ACC112 (cell line): Measurements from ENCODE around the gene IL10RB.
"Not testable (repeated sequence)": the region's sequence is repeated elsewhere in the genome, so short reads cannot be mapped to it uniquely, and the experiment has no call there.

Source experiments
- H2AFZ ChIP-seq: fragments of 200-600 bp; sonication (generic); one replicate; pipeline ENCODE4 v1.6.0; 2017; ENCODE audit warnings: antibody characterized with exemption, low read length; ENCODE audit not compliant: unreplicated experiment
- H3K27ac ChIP-seq: fragments of 200-600 bp; sonication (generic); 2 replicates; pipeline ENCODE4 v1.5.1; 2014; ENCODE audit warnings: low read depth, mild to moderate bottlenecking, antibody characterized with exemption, low read length, moderate library complexity
- H3K27me3 ChIP-seq: fragments of 200-600 bp; sonication (generic); 2 replicates; pipeline ENCODE4 v1.6.1; 2014; ENCODE audit warnings: mild to moderate bottlenecking, antibody characterized with exemption, low read length, moderate library complexity, mixed read lengths; ENCODE audit not compliant: insufficient read depth
- H3K36me3 ChIP-seq: fragments of 200-600 bp; sonication (generic); 2 replicates; pipeline ENCODE4 v1.6.1; 2016; ENCODE audit warnings: mild to moderate bottlenecking, antibody characterized with exemption, low read length, moderate library complexity, mixed read lengths; ENCODE audit not compliant: insufficient read depth
- H3K4me1 ChIP-seq: fragments of 200-600 bp; sonication (generic); one replicate; pipeline ENCODE4 v1.6.1; 2016; ENCODE audit warnings: low read length, mixed read lengths; ENCODE audit not compliant: insufficient read depth, unreplicated experiment, control insufficient read depth
- H3K4me3 ChIP-seq: fragments of 200-600 bp; sonication (generic); 2 replicates; pipeline ENCODE4 v1.5.1; 2014; ENCODE audit warnings: mild to moderate bottlenecking, low read depth, low read length
- H3K79me2 ChIP-seq: fragments of 200-600 bp; sonication (generic); one replicate; pipeline ENCODE4 v1.6.0; 2016; ENCODE audit warnings: low read length; ENCODE audit not compliant: control insufficient read depth, unreplicated experiment, insufficient read depth

The IL10RB gene

DNA sequence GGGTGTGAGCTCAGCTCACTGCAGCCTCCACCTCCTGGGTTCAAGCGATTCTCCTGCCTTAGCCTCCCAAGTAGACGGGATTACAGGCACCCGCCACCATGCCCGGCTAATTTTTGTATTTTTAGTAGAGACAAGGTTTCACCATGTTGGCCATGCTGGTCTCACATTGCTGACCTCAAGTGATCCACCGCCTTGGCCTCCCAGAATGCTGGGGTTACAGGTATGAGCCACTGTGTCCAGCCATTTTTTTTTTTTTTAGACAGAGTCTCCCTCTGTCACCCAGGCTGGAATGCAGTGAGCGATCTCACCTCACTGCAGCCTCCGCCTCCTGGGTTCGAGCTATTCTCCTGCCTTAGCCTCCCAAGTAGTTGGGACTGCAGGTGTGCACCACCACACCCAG, 23.3 kb upstream of the IL10RB start:
- H2AFZ ChIP-seq, H3K4me1 ChIP-seq, H3K27ac ChIP-seq, H3K4me3 ChIP-seq, H3K79me2 ChIP-seq, H3K27me3 ChIP-seq: not testable (repeated sequence)
- H3K36me3 ChIP-seq = peaks cover 22% of the 10 kb centered on the region; the same call in 1 of the 2 replicates

DNA sequence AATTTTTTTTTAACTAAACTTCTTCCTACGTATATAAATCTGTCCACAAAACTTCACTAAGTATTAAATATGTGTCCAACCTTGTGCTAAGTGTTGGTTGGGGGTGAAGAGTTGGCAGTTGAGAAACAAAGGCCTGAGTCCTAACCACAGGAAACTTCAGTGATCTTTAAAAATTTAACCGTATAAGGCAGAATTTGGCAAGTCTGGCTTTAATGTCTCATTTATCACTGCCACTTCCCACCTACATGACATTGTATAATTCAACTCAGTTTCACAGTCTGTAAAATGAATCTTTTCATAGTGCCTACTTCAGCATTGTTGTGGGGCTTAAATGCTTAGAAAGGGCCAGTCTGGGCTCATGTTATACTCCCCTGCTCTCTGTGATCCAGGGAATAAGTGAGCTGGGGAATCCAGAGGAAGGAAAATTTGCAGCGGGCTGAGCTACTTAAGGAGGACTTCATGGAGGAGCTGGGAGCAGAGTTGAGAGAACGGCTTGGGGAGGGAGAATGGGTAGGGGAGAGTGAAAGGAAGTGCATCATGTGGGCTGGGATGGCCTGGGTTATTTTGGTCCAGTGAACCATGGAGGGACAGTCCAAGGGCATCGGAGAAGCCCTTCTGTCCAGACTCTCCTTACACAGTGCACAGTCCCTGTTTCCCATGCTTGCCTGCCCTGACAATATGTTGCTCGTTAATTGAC, 21.9 kb upstream of the IL10RB start:
- Histone ChIP-seq H3K27ac (no peak overlapping the region), H3K27me3 (no peaks in the 10 kb centered on the region), H3K4me3 (no peak overlapping the region), H3K4me1 (no peaks in the 10 kb centered on the region), H3K79me2 (peaks cover 4% of the 10 kb centered on the region), H2AFZ (no peak overlapping the region), H3K36me3 (peaks cover 27% of the 10 kb centered on the region)

DNA sequence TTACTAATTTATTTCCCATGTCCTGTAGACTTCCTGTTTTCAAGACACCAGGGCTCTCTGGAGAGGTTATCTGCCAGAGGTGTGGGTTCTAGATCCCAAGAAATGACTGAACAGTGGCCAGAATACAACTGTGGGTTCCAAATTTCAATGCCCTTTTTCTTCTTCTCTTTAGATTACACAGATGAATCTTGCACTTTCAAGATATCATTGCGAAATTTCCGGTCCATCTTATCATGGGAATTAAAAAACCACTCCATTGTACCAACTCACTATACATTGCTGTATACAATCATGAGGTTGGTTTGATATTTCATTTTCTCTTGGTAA, 21.4 kb upstream of the IL10RB start:
- Histone ChIP-seq H3K4me1 (no peaks in the 10 kb centered on the region), H3K27ac (no peak overlapping the region), H2AFZ (no peak overlapping the region), H3K27me3 (no peaks in the 10 kb centered on the region), H3K36me3 (peaks cover 27% of the 10 kb centered on the region), H3K4me3 (no peak overlapping the region), H3K79me2 (peaks cover 2% of the 10 kb centered on the region)

DNA sequence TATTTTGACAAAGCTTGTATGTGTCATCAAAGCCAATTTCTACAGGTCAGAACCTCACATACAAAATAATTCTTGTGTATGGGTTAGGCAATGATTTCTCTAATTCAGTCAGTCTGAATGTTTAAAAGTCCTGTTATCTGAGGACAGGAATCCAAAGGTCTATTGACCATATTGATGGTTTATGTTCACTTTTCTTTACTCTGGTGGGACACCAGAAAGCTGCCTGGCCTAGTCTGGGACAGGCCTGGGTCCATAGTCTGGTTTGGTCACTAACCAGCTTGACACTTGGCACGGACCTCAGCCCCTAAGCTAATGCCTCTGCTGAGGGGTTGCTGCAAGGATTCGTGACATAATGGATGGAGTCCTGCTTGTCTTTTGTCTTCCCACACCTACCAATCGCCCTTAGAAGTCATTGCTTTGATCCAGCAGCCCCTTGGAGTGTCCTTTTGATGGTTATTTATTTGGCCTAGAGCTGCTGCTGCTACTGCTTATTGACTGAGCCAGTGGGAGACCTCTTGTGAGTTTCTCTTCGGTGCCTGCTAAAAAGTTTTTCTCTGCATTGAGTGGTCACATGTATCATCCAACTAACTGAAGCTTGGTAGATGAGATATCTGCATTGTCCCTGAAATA, 20.8 kb upstream of the IL10RB start:
- no peaks in the 10 kb centered on the region for H3K27me3 ChIP-seq
- H3K4me1 ChIP-seq = no peaks in the 10 kb centered on the region
- H3K4me3 ChIP-seq = no peak overlapping the region
- no peaks in the 10 kb centered on the region for H3K79me2 ChIP-seq
- H3K36me3 ChIP-seq = peaks cover 27% of the 10 kb centered on the region
- H3K27ac ChIP-seq = no peak overlapping the region
- no peak overlapping the region for H2AFZ ChIP-seq

DNA sequence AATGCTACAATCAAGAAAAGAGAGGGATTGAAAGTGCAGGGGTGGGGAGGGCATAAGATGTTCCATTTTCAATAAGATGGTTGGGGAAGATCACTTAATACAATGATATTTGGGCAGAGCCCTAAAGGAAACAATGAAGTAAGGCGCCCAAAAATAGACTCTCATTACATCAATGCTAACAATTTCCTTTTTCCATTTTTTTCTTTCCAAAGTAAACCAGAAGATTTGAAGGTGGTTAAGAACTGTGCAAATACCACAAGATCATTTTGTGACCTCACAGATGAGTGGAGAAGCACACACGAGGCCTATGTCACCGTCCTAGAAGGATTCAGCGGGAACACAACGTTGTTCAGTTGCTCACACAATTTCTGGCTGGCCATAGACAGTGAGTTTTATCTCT, 19.7 kb upstream of the IL10RB start:
- H3K79me2 ChIP-seq = no peaks in the 10 kb centered on the region
- H3K36me3 ChIP-seq = peaks cover 27% of the 10 kb centered on the region
- no peaks in the 10 kb centered on the region for H3K4me1 ChIP-seq
- no peak overlapping the region for H3K27ac ChIP-seq
- H3K27me3 ChIP-seq = no peaks in the 10 kb centered on the region
- H3K4me3 ChIP-seq = no peak overlapping the region
- H2AFZ ChIP-seq = no peak overlapping the region

DNA sequence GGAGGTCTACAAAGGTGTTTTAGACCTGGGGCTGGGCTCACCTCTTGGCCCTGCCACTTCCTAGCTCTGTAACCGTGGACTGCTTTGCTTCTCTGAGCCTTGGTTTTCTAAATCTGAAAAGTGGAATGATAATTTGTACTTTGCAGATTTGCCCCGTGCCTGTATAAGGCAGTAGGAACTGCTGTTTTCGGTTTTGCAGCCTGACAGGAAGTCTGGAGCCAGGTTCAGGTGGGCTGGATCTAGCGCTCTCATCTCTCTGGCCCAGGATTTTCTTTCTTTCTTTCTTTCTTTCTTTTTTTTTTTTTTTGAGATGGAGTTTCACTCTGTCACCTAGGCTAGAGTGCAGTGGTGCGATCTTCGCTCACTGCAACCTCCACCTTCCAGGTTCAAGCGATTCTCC, 19.2 kb upstream of the IL10RB start:
- no peaks in the 10 kb centered on the region for H3K4me1 ChIP-seq

DNA sequence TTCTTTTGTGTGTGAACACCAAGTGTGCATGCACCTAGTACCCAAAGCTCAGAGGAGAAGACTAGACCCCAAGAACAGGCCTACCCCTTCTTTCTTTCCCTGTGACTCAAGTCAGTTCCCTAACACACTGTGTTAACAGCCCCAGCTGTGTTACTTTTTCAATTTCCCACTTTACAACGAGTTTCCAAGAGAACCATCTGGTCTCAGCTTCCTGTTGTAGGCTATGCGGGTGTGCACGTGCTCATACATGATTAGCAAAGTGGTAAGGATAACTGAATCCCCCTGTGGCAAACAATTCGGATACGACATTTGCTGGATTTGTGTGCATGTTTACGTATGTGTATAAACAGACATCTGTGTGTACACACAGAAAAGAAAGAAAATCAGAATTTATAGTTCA, 18.6 kb upstream of the IL10RB start:
- Histone ChIP-seq H3K36me3 (peaks cover 27% of the 10 kb centered on the region), H3K4me1 (no peaks in the 10 kb centered on the region), H2AFZ (no peak overlapping the region), H3K27ac (no peak overlapping the region), H3K4me3 (no peak overlapping the region), H3K27me3 (no peaks in the 10 kb centered on the region), H3K79me2 (no peaks in the 10 kb centered on the region)

More for the DNA sequence above, 19.2 kb upstream of the IL10RB start:
- Histone ChIP-seq H3K79me2 (no peaks in the 10 kb centered on the region), H3K36me3 (peaks cover 27% of the 10 kb centered on the region), H3K27ac (no peak overlapping the region), H2AFZ (no peak overlapping the region), H3K27me3 (no peaks in the 10 kb centered on the region), H3K4me3 (no peak overlapping the region)

DNA sequence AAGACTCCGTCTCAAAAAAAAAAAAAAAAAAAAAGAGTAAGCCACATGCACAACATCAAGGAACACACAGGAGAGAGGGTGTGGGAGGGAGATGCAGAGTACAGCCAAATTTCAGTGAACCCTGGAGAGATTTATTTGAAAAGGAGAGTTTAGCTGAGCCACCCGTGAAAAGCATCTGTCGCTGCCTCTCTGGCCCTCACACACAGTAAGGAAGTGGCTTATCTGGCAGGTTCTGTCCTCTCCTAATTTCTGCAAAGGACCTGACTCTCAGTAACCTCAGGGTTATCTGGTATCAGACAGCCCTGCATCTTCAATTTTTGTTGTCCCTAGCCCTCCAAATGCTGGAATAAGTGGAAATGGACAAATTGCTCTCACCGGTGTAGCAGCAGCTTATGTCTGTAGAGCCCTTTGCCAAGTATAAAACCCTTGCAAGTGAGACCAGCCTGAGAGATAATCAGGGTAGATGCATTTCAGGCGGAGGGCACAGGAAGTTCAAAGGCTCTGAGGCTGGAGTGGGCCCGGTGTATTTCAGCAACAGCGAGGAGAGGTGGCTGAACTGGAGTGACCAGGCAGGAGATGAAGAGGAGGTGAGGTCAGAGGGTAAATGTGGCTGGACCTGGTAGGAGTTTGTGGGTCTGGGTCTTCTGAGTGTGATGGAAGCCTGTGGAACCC, 16.7 kb upstream of the IL10RB start:
- Histone ChIP-seq H3K4me1 (no peaks in the 10 kb centered on the region), H3K4me3 (no peak overlapping the region), H2AFZ (no peak overlapping the region), H3K79me2 (no peaks in the 10 kb centered on the region), H3K27ac (no peak overlapping the region), H3K27me3 (no peaks in the 10 kb centered on the region), H3K36me3 (peaks cover 34% of the 10 kb centered on the region)

DNA sequence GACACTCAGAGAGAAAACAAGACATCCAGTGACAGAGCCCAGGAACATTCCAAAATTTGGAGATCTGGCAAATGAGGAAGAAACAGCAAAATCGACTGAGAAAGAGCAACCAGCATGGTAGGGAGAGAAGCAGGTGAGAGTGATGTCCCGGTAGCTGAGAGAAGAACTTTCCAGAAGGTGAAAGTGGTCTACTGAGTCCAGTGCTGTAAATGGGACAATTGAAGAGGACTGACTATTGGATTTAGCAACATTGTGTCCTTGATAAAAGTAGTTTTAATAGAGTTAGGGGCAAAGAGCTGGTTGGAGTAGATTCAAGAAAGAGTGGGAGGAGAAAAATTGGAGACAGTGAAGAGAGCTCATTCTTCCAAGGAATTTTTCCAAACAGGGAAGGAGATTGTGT, 15.0 kb upstream of the IL10RB start:
- Histone ChIP-seq H3K36me3 (peaks cover 35% of the 10 kb centered on the region), H3K4me1 (no peaks in the 10 kb centered on the region), H3K27me3 (no peaks in the 10 kb centered on the region), H3K27ac (no peak overlapping the region), H3K79me2 (no peaks in the 10 kb centered on the region), H3K4me3 (no peak overlapping the region), H2AFZ (no peak overlapping the region)

DNA sequence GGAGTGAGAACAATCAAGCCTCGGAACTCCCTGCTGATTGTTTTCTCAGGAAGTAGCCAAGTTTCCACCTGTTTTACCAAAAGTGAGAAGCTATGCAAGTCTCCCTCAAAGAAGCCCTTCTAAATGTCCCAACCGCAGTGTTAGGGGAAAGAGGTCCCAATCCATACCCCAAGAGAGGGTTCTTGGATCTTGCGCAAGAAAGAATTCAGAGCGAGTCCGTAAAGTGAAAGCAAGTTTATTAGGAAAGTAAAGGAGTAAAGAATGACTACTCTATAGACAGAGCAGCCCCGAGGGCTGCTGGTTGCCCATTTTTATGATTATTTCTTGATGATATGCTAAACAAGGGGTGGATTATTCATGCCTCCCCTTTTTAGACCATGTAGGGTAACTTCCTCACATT, 12.8 kb upstream of the IL10RB start:
- peaks cover 27% of the 10 kb centered on the region for H3K36me3 ChIP-seq
- not testable (repeated sequence) for H2AFZ ChIP-seq, H3K4me1 ChIP-seq, H3K27ac ChIP-seq, H3K4me3 ChIP-seq, H3K79me2 ChIP-seq, H3K27me3 ChIP-seq

DNA sequence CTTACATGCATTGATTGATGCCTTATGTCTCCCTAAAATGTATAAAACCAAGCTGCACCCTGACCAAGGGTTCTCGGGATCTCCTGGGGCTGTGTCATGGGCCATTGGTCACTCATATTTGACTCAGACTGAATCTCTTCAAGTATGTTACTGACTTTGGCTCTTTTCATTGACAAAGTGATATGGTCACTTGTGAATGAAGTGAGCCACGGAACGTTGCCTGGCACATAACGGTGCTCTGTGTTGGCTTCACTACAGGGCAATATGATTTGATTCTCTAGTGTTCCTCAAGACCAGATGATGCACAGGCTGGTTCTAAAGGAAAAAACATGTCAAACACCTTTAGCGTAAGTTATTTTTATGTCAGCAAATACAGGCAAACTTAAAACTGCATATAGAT, 11.4 kb upstream of the IL10RB start:
- peaks cover 22% of the 10 kb centered on the region for H3K36me3 ChIP-seq

More for the DNA sequence above, 11.4 kb upstream of the IL10RB start:
- Histone ChIP-seq H3K27me3 (no peaks in the 10 kb centered on the region), H3K4me1 (no peaks in the 10 kb centered on the region), H3K27ac (no peak overlapping the region), H3K4me3 (no peak overlapping the region), H2AFZ (no peak overlapping the region), H3K79me2 (no peaks in the 10 kb centered on the region)
